Measurements from ENCODE around the gene C11orf65.
"Not testable (repeated sequence)": the region's sequence is repeated elsewhere in the genome, so short reads cannot be mapped to it uniquely, and the experiment has no call there.

Gene C11orf65

DNA sequence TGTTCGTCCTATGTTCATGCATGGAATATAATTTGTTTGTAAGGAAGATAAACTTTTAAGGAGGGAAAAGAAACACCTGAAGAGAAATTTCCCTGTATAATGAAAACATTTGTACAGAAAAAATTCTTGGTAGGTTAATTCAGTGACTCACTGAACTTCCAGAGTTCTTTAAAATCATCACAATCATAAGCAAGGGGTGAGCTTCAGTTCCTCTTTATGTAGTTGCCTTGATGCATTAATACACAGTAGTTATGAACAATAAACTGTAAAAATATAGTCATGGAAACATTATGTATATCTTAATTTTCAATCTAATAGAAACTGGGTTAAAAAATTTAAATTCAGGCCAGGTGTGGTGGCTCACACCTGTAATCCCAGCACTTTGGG is 1.1 kb upstream of the C11orf65 start:
- DNase-seq, result no peak

DNA sequence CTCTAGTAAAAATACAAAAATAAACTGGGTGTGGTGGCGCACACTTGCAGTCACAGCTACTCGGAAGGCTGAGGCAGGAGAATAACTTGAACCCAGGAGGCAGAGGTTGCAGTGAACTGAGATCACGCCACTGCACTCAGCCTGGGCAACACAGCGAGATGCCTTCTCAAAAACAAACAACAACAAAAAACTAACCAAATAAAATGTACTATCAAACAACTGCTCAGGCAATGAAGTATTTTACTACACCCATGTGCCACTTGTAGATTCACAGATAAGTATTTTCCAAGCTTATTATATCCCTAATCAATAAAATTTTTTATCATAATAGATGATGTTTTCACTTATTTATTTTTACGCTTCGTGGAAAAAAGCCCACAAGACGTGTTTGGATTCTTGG is 924 bp downstream of the C11orf65 start:
- no peak for DNase-seq

DNA sequence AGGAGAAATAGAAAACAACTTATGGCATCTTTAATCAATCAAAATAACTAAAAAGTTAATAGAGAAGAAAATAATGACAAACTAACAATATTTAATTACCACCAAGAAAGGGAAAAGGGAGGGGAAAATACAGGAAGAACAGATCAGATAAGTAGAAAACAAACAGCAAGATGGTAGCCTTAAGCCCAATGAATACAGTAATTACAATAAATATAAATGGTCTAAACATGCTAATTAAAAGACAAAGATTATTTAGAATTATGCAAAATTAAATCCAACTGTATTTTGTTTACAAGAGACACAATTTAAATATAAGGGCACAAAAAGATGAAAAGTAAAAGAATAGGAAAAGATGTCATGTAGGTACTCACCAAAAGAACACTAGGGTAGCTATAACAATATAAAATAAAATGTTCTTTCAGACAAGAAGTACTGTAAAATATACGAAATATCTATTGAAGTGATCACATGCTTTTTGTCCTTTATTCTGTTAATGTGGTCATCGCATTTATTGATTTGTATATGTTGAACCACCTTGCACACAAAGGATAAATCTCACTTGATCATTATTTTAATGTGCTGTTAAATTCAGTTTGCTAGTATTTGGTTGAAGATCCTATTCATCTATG is 14.0 kb downstream of the C11orf65 start:
- DNase-seq, result no peak

DNA sequence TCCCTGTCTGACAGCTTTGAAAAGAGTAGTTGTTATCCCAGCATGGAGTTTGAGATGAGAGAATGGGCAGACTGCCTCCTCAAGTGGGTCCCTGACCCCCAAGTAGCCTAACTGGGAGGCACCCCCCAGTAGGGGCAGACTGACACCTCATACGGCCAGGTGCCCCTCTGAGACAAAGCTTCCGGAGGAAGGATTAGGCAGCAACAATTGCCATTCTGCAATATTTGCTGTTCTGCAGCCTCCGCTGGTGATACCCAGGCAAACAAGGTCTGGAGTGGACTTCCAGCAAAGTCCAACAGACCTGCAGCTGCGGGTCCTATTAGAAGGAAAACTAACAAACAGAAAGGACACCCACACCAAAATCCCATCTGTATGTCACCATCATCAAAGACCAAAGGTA is 25.9 kb downstream of the C11orf65 start:
- not testable (repeated sequence) for DNase-seq

DNA sequence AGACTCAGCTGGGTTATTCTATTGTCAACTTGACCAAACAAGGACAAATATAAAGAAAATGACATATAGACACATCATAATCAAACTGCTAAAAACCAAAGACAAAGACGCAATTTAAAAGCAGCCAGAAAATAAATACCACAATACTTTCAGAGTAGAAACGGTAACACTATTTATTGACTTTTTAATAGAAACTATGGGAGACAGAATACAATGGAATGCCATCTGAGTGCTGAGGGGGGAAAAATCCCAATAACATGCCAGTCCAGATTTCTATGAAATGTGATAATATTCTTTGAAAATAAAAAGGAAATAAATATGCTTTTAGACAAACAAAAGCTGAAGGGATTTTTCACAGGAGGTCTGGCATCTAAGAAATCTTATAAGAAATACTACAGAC is 30.7 kb downstream of the C11orf65 start:
- DNase-seq, result no peak

DNA sequence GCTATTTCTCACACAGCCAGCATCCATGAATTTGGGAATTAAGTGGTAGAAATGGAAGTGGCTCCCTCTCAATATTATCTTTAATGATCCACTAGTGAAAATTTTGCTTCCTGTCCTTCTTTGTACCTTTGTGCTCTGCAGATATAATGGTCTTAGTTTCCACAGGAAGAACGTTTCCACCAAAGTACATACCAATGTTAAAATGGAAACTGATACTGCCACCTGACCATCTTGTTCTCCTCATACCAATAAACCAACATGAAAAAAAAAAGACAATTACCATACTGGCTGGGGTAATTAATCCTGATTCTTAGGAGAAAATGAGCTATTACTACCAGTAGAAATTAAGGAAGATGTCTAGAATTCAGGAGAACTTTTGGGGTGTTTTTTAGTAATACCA is 32.3 kb downstream of the C11orf65 start:
- no peak for DNase-seq

DNA sequence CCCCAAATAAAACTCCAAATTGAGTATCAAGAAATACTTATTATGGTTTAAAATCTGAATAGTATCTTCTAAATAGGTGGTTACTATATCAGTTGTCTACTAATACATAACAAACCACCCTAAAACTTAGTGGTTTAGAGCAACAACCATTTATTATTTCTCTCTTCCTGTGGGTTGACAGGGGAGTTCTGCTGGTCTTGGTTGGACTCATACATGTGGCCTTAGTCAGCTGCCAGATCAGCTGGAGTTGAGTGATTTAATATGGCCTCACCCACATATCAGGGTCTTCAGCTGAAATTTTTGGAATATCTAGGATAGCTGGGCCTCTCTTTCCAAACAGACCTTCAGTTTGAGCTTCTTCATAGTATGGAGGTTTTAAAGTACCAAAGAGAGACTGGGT is 34.5 kb downstream of the C11orf65 start:
- DNase-seq, result no peak

DNA sequence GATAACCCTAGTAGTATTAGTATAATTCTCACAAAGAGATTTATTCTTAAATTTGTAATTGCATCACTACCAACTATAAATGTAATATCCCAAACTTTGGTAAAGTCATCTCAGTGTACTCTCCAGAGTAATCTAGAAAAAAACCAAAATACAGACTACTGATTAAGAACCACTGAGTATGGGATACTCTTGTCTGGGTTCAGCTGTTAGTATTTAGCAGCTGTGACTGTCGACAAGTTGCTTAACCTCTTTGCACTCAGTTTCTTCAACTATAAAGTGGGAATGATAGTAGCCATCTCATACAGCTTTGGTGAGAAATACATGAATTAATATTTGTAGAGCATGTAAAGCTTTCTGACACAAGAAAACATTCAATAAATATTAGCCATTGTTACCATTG is 35.3 kb downstream of the C11orf65 start:
- DNase-seq, result no peak

DNA sequence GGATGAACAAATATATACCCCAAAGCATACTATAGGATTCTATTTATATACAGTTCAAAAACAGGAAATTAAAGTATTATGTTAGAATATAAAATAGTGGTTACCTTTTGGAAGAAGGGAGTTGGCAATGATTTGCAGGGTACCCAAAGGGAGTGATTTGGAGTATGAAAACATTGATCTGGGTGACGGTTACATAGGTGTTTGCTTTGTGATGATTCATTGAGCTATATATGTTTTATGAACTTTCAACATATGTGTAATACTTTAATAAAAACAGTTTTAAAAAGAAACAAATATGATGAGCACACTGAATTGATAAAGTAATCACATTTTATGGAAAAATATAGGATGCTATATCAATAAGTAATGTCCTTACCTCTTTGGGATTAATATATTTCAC is 36.0 kb downstream of the C11orf65 start:
- DNase-seq, result no peak

DNA sequence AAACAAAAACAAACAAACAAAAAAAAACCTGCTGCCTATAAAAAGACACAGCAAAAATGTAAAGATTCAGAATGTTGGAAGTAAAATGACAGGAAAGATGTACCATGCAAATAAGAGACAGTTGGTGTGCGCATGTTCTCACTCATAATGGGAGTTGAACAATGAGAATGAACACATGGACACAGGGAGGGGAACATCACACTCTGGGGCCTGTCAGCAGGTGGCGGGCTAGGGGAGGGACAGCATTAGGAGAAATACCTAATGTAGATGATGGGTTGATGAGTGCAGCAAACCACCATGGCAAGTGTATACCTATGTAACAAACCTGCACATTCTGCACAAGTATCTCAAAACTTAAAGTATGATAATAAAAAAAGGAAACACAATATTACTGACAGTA is 49.8 kb downstream of the C11orf65 start:
- not testable (repeated sequence) for DNase-seq

DNA sequence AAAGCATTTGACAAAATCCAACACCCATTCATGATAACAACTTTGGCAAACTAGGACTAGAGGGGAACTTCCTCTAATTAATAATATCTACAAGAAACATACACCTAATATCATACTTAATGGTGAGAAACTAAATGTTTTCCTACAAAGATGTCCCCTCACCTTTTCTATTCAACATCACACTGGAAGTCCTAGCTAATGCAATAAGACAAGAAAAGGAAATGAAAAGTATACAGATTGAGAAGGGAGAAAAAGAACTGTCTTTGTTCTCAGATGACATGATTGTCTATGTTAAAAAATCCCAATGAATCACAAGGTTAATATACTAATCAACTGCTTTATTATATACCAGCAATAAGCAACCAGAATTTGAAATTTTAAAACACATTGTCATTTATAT is 52.4 kb downstream of the C11orf65 start:
- DNase-seq, result no peak

DNA sequence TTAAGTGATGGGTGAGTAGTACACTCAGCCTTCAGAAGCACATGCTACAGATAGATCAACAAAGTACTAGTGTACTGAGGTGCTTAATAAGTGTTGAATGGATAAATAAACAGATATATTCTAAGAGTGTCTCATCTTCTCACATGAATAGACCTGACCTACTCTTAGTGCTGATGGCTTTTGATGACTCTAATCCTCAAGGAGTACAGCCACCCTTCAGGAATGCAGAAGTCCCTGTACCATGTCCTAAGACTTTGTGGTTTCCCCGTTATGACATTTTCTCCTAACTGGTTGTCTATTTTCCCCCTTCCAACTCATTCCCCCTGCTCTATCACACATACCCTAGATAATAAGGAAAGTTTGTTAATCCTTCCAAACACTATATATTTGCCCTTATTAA is 61.6 kb downstream of the C11orf65 start:
- no peak for DNase-seq

DNA sequence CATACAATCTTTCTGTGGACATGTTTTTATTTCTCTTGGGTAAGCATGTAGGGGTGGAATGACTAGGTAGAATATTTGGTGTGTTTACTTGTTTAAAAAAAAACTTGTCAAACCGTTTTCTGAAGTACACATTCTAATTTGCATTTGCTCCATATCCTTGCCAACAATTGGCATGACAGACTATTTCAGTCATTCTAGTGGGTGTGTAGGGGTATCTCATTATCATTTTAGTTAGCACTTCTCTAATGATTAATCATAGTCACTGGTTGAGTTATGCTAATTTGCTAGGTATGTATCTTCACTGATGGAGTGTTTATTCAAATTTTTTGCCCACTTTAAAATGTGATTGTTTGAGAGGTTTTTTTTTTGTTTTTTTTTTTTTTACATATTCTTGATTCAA is 64.3 kb downstream of the C11orf65 start:
- DNase-seq, result no peak

DNA sequence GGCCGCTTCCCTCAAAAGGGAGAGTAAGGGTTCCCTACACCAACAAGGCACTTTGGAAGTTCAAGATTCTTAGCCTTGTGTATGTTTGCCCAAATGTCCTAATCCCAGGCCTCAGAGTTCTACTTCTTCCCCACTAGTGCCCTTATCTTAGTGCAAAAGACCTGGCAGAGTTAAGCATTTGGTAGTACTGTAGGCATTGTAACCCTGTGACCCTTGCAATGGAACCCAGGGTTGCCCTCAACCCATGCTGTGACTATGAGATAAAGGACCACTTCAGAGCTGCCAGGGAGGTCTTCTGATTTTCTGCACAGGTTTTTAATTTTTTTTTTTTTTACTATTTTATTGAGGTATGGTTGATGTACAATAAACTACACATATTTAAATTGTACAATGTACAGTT is 65.1 kb downstream of the C11orf65 start:
- no peak for DNase-seq

DNA sequence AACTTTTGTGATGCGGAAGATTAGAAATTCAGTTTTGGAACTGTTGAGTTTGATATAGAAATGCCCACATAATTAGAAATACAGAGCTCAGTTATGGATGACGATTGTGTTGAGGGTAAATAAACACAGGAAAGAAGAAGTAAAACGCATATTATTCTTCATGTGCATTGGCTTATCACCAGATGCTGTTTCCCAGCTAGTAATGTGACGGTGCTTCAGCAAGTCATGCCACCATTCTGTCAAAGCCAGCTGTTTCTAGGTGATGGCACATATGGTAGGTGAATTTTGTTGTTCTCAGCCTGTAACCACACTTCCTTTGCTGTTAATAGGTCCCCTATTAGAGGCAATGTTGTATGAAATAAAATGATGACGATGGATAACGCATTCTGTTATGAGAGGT is 68.9 kb downstream of the C11orf65 start:
- no peak for DNase-seq

DNA sequence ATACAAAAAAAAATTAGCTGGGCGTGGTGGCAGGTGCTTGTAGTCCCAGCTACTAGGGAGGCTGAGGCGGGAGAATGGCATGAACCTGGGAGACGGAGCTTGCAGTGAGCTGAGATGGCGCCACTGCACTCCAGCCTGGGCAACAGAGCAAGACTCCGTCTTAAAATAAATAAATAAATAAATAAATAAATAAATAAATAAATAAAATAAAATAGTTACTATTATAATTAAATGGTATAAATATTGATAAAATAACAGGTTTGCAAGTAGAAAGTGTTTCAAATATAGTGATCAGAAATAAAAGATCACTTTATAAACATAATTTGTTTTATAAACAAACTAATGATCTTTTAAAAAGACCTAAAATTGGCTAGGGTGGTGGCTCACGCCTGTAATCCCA is 70.7 kb downstream of the C11orf65 start:
- DNase-seq, result not testable (repeated sequence)

DNA sequence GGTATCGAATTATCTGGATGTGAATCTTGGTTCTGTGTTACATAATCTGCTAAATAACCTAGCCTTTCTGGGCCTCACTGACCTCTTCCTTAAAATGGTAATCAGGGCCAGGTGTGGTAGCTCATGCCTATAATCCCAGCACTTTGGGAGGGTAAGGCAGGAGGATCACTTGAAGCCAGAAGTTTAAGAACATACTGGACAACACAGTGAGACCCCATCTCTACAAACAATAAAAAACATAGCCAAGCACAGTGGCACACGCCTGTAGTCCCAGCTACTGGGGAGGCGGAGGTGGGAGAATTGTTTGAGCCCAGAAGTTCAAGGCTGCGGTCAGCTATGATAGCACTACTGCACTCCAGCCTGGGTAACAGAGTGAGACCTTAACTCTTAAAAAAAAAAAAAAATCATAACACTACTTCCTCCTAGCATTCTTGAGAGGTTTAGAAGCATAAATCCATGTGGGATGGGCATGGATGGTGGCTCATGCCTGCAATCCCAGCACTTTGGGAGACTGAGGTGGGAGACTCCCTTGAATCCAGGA is 72.5 kb downstream of the C11orf65 start:
- DNase-seq, result no peak

DNA sequence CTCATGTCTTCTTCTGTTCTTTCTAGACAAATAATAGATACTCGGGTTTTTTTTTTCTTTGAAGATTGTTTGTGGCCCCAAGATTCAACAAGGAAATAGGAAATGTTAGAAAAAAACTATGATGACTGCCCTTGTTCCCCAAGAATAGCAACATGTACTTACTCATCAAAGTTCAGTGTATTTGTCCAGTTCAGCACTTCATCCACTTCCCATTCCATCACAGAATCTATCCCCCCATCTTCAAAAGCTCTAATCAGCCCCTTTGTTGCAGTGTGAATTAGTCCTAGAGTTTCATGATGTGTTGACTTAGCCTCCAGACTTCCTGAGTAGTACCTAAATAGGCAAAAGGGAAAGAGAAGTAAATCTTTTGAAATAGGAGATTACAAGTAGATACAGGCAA is 74.3 kb downstream of the C11orf65 start:
- DNase-seq, result no peak

DNA sequence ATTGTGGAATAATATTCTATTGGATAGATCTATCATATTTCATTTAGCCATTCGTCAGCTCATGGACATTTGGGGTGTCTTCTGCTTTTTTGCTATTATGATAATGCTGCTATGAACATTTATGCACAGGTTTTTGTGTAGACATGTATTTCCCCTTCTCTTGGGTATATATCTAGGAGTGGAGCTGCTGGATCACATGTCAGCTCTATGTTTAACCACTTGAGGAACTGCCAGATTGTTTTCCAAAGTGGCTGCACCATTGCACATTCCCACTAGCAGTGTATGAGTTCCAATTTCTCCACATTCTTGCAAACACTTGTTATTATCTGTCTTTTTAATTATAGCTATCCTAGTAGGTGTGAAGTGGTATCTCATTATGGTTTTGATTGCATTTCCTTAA is 75.0 kb downstream of the C11orf65 start:
- DNase-seq, result no peak

DNA sequence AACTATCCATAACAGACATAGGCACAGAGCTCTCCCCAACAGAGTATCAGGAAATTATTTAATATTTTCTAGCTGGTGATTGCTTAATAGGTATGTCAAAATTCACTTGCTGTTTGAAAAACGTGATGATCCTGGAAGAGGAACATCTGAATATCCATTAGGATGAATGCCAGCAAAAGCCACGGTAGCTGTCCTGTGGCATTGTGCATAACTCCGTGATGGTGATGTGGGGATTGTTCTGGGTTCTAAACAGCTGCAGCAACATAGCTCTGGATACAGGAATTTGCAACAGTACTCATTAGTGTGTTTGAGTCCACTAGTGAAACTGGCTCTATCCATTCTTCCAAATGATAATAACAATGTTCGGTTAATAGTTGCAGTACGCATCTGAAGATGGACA is 78.8 kb downstream of the C11orf65 start:
- DNase-seq, result no peak

DNA sequence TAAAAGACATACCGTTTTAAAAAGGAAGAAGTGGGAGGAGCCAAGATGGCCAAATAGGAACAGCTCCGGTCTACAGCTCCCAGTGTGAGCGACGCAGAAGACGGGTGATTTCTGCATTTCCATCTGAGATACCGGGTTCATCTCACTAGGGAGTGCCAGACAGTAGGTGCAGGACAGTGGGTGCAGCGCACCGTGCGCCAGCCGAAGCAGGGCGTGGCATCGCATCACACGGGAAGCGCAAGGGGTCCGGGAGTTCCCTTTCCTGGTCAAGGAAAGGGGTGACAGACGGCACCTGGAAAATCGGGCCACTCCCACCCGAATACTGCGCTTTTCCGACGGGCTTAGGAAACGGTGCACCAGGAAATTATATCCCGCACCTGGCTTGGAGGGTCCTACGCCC is 93.8 kb downstream of the C11orf65 start:
- not testable (repeated sequence) for DNase-seq

DNA sequence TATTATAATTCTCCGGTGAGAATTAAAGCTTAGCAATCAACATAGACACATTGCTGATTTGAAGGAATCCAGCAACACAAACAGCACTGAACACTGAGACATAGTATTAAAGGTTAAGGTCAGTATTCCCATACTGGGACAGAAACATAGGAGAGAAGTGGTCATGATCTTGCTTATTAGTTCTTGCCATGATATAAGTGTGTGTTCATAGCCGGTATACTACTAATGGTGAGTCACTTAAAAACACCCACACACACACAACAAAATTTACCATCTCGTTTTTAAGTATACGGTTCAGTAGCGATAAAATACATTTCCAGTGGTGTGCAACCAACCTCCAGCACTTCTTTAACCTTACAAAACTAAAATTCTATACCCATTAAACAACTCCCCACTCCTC is 96.3 kb downstream of the C11orf65 start:
- no peak for DNase-seq

DNA sequence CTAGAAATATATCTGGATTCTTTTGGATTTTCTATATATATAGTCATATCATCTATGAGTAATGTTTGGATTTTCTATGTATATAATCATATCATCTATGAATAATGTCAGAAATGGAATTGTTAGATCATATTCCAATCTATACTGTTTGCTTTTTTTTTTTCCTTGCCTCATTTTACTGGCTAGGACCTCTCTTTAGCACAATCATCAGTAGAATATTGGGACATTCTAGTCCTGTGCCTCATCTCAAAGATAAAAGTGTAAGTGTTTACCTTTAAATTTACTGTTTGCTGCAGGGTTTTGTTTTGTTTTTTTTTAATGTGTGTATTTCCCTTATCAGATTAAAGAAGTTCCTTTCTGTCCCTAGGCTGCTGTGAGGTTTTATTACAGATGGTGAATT is 97.0 kb downstream of the C11orf65 start:
- no peak for DNase-seq

DNA sequence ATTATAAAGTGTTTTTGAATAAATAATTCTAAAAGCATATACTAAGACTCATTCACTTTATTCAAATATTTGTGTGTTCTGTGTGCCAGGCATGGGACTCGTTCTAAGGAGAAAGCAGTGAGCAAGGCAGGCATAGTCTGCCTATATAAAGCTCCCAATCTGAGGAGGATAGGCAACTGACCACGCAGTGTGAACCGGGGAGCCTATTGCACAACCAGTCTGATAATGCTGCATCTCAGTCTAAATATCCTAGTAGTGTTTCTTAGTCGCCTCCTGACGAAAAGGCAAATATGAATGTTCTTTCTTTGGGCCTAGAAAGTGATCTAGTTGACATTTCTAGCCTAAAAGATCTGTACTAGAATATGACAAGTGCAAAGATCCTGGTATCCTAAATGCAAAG is 98.3 kb downstream of the C11orf65 start:
- DNase-seq, result no peak

DNA sequence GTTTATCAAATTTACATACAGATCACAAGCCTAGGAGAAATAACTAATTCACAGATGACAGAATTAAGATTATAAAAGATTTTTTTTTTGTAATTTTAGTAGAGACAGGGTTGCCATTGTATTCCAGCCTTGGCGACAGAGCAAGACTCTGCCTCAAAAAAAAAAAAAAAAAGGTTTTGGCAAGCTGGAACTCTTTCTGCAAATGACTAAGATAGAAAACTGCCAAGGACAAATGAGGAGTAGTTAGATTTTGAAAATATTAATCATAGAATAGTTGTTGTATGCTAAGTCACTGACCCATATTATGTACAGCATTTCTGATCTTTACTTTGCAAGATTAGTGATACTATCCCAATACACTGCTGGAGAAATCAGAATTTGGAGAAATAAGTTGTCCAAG is 99.2 kb downstream of the C11orf65 start:
- no peak for DNase-seq

DNA sequence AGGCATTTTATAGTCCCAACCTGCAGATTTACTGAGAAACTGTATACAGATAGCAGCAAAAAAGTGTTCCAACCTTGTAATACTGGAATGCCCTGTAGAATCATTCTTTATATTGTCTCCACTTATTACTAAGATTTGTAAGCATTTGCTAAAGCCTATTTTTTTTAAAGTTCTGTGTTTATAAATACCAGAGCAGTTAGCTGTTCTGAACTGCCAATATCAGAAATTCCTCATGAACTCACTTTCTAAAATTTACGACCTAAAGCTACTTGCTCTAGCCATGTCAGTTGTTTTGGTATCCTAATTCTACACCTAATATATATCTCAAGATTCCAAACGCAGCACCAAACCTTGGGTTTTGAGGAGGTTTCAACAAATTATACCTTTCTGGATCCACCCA is 103.2 kb downstream of the C11orf65 start:
- DNase-seq, result no peak
